Colon (tissue), 2 donors: ENCODE measurements around the gene FRG1.
"Not testable (repeated sequence)": the region's sequence is repeated elsewhere in the genome, so short reads cannot be mapped to it uniquely, and the experiment has no call there.

ENCODE experiments used
- FAIRE-seq: peaks from 2 replicates; lab custom pipeline; 2012; peaks lifted over from hg19 to GRCh38; lab: Jason Lieb, UNC
- donor health status: control.
- donor health status: control.

Gene FRG1

DNA sequence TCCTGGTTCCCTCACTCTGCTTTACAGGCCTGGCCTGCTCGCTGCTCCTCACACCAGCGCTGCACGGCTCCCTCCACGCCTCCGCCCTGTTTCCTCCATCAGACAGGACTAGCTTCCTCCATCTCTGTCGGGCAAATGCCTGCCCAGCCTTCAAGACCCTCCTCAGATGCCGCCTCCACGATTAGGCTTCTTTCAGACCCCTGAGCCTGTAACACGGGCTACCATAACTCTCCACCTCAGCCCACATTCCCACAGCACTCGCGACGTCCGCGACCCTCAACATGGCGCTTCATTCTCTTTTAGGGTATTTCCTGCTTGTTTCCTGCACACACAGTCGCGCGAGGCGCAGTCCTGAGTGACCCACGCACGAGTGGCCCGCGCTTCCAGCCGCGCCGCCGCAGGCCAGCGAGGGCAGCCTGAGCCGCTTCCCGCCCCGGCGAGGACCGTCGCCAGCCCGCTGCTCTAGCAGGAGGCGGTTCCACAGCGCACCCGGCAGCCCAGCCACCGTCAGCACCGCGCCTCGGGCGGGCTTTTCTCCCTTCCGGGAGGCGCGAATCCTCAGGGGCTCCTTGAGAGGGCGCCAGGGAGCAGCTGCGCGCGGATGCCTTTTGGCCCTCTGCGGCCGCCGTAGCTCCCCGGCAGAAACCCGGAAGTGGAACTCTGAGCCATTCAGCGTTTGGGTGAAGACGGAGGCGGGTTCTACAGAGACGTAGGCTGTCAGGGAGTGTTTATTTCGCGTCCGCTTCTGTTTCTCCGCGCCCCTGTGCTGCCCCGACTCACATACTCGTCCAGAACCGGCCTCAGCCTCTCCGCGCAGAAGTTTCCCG lies at the start of gene FRG1:
Gene FRG1 (plus strand): TSS at position 695 of the 827 bp plus-strand sequence. CDS start 138 bp downstream, outside the sequence.
- no peak for FAIRE-seq

DNA sequence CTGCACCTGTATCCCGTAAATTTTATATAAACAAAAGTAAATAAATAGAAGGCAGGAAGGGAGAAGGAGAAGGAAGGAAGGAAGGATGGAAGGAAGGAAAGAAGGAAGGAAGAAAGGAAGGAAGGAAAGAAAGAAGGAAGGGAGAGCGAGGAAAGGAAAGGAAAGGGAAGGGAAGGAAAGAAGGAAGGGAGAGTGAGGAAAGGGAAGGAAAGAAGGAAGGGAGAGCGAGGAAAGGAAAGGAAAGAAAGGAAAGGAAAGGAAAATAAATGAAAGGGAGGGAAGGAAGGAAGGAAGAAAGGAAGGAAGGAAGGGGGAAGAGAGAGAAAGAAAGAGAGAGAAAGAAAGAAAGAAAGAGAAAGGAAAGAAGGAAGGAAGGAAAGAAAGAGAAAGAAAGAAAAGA lies 43.0 kb upstream of the FRG1 start:
- no peak for FAIRE-seq

DNA sequence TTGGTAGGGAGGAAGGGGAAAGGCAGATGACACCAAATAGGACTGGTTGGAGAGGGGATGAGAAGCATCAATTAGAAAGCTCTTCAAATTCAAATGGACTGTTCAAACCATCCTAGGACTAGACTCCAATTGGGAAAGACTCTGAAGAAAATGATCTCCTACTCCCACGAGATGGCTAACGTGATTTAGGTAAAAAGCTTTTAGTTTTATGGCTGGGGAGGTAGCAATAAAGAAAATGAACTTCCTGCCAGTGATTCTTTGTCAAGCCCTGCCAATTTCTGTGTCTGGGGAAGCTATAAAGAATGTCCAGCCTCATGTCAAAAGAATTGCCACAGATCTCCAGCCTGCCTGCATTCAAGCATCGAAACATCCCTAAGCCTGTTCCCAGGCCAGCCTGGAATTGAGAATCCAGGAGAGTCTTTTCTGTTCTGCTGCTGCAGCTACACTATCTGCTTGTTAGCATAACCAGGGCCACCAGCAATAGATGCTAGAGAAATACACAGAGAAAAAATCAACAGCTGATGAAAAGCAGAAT lies 41.1 kb upstream of the FRG1 start:
- FAIRE-seq, result not testable (repeated sequence)

DNA sequence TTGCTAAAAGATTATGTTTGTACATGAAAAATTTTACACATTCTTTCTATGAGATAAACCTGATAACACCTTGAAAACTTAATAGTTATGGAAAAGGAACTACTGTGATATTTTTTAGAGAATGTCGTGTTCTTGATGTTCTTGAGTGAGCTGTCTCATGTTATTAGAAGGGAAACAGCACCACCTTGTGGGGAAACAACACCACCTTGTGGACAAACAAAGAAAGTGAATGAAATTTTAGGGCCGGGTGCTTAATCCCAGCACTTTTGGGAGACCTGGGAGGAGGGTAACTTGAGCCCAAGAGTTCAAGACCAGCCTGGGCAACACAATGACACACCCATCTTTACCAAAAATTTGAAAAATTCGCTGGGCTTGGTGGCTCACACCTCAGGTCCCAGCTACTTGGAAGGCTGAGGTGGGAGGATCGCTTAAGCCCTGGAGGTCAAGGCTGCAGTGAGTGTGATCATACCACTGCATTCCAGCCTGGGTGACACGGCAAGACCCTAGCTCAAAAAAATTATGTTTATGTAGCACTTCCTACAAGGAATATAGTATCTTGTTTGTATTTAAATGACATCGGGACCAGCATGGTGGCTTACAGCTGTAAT lies 36.1 kb upstream of the FRG1 start:
- not testable (repeated sequence) for FAIRE-seq

DNA sequence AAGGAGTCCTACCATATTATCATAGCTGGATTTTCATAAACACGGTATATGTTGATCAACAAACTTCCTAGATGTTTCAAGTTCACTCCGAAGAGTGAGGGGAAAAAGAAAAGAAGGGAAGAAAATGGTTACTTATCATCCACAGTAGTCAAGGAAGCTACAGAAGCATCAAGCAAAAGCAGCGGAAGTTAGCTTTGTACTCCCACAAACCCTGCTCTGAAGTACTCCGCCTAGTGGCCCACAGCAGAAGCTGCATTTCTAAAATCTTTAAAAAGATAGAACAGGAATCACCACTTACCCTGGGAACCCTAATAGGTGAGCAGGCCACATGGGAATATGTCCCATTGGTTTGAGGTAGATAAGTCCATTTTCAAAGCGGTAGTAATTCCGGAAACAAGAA lies 28.5 kb upstream of the FRG1 start:
- FAIRE-seq, result no peak

DNA sequence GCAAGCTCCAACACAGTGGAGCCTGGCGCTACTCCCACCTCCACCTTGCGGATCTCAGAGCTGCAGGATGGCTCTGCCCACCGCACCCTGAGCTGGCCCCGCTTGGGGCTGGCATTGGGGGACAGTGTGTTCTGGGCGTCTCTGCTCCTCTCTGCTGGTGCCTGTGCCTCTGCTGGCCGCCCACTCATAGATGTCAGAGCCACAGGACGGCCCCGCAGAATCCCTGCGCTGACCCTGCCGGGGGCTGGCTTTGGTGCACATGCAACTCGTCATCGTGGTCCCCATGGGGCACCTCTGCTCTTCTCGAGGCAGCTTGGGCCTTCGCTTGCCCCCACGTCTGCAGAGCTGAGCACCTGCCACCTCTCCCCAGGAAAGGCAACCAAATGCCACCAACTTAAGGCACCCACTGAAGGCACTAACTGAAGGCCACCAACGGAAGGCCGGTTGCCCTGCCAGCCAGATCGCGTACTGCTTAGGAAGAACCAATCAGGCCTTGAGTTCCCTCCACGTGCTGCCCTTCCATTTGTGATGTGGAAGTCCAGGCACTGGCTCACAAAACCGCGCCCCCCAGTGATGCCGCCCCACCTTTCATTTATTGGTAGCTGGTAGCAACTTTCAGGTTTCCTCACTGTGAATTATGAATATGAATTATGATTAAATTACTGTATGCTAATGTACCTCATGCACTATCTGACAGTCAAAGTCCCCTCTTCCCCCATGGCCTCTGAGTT lies 23.3 kb upstream of the FRG1 start:
- FAIRE-seq, result no peak

DNA sequence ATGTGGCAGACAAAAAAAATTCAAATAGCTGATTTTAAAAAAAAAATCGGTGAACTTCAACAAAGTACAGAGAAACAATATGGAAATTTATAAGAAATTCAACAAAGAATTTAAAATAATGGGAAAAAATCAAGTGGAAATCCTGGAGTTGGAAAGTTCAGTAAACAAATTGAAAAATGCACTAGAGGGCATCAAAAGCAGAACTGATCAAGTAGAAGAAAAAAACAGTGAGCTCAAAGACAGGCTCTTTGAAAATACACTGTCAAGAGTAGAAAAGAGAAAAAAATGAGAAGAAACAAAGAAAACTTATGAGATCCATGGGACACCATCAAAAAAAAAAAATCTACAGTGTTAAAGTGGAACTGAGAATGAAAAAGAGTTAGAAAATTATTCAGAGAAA lies 19.6 kb upstream of the FRG1 start:
- no peak for FAIRE-seq

DNA sequence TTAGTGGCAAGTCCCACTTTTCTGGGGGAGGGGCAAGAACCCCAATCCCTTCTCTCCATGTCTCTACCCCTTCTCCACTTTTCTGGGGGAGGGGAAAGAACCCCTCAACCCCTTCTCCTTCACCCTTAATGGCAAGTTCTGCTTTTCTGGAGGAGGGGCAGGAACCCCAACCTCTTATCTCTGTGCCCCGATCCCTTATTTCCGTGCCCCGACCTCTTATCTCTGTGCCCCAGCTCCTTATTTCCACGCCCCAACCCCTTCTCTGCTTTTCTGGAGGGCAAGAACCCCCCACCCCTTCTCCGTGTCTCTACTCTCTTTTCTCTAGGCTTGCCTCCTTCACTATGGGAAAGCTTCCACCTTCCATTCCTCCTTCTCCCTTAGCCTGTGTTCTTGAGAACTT lies 13.9 kb upstream of the FRG1 start:
- FAIRE-seq, result not testable (repeated sequence)

DNA sequence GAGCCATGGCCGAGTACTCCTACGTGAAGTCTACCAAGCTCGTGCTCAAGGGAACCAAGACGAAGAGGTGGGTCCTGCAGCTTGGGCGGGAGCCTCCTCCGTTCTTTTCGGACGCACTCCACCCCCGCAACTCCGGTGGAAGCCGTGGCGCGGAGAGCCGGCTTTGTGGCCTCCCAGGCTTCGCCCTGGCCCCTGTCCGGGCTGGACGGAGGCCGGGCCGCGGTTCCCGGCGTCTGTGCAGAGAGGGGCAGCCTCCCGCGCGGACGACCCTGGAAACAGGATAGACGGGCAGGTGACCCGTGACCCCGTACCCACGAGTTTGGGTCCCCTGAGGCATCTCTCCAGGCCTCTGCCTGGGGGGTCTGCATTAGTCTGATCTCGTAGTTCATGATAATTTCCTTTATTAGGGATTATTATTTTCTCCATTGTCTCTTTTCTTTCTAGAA lies 356 bp downstream of the FRG1 start:
- no peak for FAIRE-seq

DNA sequence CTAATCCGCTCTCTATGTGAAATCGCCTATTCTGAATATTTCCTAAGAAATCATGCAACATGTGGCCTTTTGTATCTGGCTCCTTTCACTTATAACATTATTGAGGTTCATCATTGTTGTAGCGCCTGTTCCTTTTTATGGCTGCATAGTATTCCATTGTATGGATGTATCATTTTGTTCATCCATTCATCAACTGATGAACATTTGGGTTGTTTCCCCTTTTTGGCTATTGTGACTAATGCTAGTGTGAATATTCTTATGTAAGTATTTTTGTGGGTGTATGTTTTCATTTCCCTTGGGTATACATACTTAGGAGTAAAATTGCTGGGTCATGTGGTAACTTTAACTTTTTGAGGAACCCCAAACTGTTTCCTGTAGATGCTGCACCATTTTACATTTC lies 1.7 kb downstream of the FRG1 start:
- not testable (repeated sequence) for FAIRE-seq

DNA sequence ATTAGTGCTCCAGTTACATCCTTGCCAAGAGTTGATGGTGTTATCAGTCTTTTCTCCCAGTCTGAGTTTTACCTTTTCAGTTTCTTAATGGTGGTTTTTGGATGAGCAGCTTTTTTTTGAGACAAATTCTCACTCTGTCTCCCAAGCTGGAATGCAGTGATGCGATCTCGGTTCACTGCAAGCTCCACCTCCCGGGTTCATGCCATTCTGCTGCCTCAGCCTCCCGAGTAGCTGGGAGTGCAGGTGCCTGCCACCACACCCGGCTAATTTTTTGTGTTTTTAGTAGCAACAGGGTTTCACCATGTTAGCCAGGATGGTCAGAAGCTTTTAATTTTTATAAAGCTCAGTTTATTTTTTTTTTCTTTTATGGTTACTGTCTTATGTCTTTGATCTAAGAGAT lies 3.4 kb downstream of the FRG1 start:
- FAIRE-seq, result not testable (repeated sequence)

DNA sequence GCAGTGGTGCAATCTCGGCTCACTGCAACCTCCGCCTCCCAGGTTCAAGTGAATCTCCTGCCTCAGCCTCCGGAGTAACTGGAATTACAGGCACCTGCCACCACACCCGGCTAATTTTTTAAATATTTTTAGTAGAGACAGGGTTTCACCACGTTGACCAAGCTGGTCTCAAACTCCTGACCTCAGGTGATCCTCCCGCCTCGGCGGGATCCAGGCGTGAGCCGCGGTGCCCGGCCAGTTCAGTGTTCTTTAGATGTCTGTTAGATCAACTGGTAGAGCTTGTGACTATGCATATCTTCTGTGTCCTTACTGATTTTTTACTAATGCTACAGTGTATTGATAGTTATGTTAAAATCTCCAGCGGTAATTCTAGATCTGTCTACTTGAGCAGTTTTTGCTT lies 6.2 kb downstream of the FRG1 start:
- FAIRE-seq, result not testable (repeated sequence)

DNA sequence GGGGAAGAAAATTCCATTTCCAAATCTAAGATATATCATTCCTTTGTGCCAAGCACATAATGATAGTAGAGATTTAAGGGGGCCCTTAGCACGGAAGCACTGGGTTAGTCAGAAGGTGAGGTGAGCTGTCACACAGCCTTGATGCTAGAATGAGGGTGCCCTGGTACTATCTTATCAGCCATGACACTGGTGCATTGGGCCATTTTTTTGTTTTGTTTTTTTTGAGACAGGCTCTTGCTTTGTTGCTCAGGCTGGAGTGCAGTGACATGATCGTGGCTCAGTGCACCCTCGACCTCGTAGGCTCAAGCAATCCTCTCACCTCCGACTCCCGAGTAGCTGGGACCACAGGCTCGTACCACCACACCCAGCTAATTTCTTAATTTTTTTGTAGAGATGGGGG lies 7.8 kb downstream of the FRG1 start:
- not testable (repeated sequence) for FAIRE-seq

DNA sequence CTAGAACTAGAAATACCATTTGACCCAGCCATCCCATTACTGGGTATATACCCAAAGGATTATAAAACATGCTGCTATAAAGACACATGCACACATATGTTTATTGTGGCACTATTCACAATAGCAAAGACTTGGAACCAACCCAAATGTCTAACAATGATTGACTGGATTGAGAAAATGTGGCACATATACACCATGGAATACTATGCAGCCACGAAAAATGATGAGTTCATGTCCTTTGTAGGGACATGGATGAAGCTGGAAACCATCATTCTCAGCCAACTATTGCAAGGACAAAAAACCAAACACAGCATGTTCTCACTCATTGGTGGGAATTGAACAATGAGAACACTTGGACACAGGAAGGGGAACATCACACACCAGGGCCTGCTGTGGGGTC lies 28.6 kb downstream of the FRG1 start:
- FAIRE-seq, result not testable (repeated sequence)

DNA sequence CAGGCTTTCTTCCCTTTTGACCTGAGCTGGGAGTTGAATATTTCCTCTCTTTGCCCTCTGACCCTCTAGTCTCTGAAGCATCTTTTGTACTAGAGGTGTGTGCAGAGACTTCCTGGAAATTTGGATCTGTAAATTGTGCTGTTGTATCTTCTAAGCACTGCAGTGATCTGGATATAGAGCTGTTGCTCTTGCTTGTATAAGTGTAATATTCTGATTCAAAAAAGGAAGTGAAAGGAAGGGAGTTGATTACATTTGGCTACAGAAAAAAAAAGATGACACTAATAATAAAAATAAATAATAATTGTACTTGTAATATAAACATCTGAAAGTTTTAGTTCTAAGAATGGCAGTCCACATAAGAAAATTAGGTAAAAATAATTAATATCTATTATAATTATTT lies 33.0 kb downstream of the FRG1 start:
- no peak for FAIRE-seq

DNA sequence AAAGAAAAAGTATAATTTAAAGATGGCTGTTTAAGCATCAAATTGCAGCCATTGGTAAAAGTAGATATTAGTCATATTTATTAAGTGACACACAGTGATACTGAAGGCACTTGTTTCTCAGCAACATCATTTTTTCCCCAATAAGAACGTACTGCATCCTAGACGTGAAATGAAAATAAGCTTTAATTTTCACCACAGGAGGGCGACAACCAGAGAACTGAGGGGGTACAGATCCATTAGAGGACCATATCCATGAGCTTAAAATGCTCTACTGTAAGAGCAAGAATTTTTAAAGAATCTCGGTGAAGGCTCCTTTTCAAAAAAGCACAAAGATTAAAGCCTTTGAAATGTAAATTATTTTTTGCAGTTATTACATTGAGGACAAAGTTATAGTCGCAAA lies 33.4 kb downstream of the FRG1 start:
- FAIRE-seq, result no peak

DNA sequence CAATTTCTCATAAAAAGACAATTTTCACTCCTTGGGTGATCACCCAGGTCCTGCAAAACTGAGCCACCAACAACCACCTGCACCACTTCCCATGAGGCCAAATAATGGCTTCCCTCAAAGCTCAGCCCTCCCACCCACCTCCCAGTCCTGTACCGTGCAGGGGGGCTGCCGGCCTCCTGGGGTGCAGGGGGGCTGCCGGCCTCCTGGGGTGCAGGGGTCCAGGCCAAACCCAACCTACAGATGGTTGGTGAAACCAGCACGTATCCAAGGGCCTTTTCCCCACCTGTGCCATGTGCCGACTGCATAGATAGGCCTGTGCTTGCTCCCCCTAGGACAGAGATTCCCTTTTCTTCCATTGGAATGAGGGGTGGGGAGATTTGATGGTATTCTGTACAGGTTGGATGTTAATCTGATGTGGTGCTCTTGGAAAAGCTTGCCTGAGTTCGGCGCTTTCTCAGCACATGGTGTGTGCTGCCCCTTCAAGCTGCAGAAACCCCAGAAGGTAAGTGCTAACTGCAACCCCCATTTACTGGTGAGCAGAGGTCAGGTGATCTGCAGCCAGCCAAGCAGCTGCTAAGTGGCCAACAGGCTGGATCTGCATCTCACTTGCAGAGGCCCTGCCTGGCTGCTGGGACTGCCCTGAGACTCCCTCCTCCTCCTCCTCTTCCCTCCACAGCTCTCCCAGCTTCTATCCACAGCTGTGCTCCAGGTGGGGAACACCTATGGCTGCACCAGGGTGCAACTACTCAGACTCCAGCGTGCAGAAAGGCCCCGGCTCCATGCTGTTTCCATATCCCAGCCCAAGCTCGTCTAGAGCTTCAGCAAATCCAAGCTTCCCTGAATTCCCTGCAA lies 38.8 kb downstream of the FRG1 start:
- FAIRE-seq, result no peak

DNA sequence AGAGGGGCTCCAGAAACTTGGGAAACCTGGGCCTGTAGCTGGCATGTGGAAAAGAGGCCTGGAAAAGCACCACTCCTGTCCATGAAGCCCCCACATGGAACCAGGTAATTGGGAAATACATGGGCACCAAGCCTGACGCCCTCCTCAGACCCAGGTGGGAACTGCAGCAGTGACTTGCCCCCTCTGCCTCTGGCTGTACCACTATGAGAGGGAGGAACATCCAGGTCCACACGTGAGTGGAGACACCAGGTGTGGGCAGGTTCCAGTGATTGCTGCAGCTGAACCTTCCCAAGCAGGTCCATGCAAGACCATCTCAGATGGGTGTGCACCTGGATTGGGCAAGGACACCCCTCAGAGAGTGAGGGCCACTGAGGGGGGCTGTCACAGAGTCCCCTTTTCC lies 39.6 kb downstream of the FRG1 start:
- FAIRE-seq, result not testable (repeated sequence)

DNA sequence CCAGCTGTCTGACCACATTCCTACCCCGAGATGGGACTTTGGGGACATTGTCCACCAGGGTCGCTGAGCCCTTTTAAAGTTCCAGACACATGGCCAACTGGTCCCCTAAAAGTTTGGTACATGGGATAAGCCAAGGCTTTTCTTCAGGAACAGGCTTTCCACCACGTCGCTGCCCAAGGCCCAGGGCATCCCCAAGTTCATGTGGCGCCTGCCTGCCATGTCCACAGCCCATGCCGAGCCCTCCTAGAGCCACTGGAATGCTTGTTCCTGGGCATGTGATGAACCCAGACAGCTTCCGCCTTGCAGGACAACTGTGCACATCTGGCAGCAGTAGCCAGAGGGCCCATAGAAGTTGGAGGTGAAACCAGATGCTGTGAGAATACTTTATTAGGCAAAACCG lies 41.3 kb downstream of the FRG1 start:
- no peak for FAIRE-seq

DNA sequence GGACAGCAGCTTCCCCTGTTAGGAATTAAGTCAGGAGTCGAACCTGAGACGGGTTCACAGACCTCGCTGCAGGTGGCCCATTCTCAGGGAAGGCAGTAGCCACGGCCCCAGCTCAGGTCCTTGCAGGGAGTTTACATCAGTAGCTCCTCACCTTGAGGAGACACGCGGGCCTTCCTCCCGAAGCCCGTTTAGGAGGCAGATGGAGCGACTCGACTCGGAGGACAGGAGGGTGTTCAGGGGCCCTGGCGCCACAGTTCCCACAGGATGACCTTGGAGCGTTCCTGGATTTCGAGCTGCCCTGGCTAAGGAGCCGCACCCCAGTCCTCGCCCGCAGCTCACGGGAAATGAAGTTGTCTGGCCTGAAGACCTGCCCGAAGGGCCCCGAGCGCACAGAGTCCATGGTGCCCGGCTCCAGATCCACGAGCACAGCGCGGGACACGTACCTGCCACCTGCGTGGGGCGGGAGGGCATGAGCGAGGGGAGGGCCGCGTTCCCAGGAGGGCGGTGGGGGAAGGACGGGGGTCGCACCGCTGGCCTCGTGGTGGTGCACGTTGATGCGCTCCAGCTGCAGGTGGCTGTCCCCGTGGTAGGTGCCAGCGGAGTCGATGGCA lies 43.3 kb downstream of the FRG1 start:
- FAIRE-seq, result not testable (repeated sequence)

DNA sequence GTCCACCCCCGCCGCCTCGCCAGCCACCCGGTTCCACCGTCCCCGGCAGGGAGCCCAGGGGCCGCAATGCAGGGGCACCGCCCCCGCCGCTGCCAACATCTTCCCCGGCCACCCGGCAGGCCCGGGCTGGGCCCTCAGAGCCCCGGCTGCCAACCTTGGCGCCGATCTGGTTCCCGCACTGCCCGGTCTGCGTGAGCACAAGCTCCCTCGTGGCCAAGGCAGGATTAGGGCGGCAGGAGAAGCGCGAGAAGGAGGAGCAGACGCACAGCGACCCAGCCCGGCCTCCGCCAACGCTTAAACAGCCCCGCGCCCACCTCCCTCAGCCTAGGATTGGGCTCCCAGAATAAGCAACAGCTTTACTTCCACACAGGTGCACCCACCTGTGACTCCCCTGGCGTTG lies 44.0 kb downstream of the FRG1 start:
- FAIRE-seq, result not testable (repeated sequence)
